Inflammatory macrophage (primary cell): ENCODE measurements around the gene EDARADD.
"Not testable (repeated sequence)": the region's sequence is repeated elsewhere in the genome, so short reads cannot be mapped to it uniquely, and the experiment has no call there.

ENCODE experiments used
- DNase-seq, 2 donors: peaks; one replicate each; pipeline ENCODE4 v3.0.0-alpha.2; 2020 to 2022

Gene EDARADD

DNA sequence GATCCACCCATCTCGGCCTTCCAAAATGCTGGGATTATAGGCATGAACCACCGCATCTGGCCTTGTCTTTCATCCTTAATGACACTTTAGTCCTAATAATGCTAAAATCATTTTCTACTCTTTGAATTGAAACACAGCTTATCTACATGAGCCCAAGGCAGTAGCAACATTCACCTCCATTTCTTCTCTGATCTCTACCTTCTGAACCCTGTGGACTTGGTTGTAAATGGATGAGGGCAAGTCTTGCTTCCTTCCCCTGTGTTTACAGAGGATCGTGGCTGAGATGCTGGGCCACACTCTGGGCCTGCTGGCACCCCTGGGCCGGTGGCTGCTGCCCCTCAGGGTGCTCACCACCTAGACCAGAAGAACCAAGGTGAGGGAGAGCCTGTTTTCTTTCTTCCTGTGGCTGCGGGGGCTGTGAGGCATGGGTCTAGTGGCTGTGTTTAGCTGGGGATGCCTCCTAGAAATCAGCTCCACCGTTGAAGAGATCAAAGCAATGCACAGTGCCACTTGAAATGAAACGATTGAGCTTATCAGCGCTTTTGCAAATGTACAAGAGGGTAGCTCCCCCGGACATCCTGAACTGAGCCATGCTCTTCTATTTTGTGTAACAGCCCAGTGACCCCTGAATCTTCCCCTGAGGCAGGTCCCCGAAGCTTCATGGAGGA lies 97.5 kb downstream of the EDARADD start:
- DNase-seq: no peak

GRCh38 chr1:236492378-236492777 lies 98.3 kb downstream of the EDARADD start:
- DNase-seq: no peak

DNA sequence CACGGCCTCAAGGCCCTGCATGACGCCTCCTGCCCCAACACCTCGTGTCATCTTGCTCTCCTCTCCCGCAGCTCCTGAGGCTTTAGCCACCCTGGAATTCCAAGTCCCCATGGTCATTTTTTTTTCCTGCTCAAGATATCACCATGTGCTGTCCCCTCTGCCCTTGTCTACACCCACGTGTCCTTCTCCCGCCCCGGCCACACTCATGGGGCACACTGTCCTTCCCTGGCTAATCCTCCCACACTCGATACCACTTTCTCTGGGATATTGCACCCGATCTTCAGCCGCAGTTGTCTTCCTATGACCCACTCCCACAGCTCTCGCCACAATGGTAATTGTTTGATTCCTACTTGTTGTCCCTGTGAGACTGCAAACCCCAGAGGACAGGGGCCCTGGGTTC lies 100.0 kb downstream of the EDARADD start:
- no peak for DNase-seq

- DNase-seq: no peak
Measured at GRCh38 chr1:236494586-236495466, 100.7 kb downstream of the EDARADD start.

DNA sequence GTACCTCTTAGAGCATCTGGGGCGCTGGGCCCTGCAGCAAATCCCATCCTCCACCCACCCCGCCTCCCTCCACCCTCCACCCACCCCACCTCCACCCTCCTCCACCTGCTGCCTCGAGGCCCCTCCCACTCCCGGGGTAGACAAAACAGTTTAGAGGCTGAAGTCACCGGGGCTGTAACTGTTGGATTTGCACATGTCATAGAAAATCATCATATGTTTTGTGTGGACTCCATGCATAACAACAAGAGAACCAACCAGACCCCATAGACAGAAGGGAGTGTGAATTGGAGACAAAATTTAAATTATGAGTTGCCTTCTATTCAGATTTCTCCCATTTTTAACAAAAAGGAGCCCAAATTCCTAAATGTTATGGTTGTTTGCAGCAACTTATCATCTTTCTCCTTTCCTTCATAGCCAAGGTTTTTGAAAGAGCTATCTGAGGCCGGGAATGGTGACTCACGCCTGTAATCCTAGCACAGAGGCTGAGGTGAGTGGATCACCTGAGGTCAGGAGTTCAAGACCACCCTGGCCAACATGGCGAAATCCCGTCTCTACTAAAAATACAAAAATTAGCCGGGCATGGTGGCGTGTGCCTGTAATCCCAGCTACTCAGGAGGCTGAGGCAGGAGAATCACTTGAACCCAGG lies 101.5 kb downstream of the EDARADD start:
- no peak for DNase-seq

GRCh38 chr1:236497908-236498307 lies 103.8 kb downstream of the EDARADD start:
- DNase-seq: no peak

DNA sequence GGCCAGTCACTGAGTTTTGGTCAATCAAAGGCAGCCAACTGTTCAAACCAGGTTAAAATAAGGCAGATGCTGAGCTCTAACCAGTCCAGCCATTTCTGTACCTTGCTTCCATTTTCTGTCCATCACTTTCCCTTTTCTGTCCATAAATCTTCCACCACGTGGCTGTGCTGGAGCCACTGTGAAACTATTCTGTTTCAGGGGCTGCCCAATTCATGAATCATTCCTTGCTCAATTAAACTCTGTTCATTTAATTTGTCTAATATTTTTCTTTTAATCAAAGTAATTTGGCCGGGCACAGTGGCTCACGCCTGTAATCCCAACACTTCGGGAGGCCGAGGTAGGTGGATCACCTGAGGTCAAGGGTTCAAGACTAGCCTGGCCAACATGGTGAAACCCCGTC lies 107.0 kb downstream of the EDARADD start:
- no peak for DNase-seq

- no peak for DNase-seq
Measured at GRCh38 chr1:236502579-236502971, 108.5 kb downstream of the EDARADD start.

DNA sequence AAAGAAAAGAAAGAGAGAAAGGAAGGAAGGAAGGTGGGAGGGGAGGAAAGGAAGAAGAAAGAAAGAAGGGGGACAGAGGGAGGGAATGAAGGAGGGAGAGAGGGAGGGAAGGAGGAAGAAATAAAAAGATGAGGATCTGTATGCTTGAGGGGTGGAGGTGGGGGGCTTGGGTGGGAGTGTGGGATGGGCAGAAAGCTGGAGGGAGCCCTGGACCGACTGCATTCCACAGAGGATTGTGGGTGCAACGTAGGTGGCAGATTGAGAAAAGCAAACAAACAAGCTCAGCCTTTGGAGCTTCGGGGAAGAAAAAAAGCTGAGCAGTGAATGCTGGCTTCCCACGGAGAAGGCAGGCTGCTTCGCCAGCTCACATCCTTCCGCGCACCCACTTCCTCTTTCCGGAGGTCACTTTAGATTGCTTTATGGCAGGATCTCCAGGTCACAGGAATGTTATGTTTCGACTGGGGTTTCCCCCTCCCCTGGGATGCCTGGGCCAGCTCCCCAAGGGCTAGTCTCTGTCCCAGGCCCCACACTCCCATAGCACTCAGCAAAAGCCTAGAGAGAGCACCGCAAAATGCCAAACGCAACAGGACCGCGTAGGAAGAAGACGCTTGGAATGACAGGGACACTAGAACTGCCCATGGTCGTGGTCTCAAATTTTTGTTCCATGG lies 109.0 kb downstream of the EDARADD start:
- DNase-seq: peak; percentile 81 to 93

DNA sequence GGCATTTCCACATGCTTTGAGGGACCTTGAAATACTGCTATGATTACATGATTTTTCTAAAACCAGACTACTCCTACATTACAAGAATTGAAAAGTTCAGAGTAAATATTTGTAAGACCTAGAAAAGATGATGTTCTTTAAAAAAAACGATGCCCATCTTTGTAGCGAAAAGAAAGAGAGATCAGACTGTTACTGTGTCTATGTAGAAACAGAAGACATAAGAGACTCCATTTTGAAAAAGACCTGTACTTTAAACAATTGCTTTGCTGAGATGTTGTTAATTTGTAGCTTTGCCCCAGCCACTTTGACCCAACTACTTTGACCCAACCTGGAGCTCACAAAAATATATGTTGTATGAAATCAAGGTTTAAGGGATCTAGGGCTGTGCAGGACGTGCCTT lies 110.3 kb downstream of the EDARADD start:
- DNase-seq: not testable (repeated sequence)

DNA sequence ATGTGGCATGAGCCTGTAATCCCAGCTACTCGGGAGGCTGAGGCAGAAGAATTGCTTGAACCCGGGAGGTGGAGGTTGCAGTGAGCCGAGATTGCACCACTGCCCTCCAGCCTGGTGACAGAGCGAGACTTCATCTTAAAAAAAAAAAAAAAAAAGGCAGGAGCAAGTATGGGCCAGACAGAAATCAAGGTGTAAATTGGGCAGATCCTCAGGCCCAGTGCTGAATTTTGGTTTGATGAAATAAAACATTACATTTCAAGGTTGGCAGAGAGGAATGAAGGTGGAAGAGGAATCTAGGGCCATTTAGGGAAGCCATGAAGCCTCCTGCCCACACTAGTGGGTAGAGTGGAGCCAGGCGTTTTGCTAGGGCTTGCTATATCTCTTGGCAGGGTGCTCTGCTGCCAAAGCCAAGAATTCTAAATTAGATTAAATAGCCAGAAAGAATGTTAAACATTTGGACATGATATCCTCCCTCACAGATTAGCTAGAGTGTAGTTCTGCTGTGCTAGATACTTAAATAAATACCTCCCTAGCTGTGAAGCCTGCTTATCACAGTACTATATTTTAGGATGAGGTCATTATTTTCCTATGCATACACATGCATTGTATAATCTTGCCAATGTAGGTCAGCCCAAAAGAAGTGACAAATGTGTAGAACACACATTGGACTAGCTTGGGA lies 113.1 kb downstream of the EDARADD start:
- DNase-seq: no peak

- DNase-seq: no peak
Measured at GRCh38 chr1:236508593-236509027, 114.5 kb downstream of the EDARADD start.

DNA sequence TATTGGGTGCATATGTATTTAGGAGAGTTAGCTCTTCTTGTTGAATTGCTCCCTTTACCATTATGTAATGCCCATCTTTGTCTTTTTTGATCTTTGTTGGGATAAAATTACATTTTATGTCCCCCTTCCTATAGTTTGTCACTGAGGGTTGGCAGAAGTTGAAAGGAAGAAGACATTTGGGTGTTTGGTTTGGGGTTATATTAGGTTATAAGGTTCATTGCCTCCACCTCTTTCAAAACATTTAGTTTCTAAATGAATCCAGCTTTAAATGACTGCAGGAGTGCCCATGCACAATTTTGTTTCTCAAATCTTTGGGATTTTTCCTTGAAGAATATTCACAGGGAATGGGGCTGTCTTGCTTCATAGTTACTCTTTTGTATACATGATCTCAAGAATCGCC lies 115.1 kb downstream of the EDARADD start:
- DNase-seq: no peak

- DNase-seq: no peak
Measured at GRCh38 chr1:236509647-236510401, 115.7 kb downstream of the EDARADD start.

DNA sequence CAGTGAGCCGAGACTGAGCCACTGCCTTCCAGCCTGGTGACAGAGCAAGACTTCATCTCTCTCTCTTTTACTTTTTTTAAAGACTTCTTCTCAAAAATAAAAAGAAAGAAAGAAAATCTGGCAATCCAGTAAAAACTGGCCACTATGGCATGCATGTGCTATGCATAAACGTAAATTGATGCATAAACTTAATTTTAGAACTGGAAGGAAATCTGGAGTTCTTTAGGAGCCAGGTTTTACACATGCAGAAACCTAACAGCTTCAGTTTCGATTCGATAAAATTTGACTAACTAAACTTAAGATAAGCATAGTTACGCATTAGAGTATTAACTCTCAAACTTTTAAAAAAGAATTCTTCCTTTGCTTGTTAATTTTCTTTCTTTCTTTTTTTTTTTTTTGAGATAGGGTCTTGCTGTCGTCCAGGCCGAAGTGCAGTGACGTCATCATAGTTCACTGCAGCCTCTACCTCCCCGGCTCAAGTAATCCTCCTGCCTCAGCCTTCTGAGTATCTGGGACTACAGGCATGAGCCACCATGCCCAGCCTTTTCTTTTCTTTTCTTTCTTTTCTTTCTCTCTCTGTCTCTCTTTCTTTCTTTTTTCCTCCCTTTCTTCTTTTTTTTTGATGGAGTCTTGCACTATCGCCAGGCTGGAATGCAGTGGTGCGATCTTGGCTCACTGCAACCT lies 117.8 kb downstream of the EDARADD start:
- DNase-seq: no peak

GRCh38 chr1:236514703-236515442 lies 120.8 kb downstream of the EDARADD start:
- DNase-seq: no peak

DNA sequence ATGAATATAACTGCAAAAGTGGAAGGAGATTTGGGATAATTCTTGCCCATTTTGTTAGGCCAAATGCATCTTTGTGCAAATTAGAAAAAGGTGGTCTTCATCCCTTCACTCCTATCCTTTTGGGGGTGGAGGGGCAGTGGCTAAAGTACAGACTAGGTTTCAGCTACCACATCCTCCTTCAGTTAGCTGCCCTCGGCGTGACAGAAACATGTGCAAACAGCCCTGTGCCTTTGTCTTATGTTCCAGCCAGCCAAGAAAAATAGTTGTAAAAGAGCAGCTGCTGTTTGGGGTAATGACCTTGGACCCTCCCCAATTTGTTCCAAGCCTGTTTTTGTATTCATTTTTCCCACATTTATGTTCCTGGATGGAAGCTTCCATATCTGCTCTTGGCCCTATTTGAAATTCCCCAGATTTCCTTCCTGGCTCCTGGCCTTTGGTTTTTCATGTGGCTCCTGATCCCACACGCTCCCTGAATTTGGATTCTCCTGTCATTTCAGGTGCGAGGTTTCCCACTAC lies 121.4 kb downstream of the EDARADD start:
- no peak for DNase-seq

DNA sequence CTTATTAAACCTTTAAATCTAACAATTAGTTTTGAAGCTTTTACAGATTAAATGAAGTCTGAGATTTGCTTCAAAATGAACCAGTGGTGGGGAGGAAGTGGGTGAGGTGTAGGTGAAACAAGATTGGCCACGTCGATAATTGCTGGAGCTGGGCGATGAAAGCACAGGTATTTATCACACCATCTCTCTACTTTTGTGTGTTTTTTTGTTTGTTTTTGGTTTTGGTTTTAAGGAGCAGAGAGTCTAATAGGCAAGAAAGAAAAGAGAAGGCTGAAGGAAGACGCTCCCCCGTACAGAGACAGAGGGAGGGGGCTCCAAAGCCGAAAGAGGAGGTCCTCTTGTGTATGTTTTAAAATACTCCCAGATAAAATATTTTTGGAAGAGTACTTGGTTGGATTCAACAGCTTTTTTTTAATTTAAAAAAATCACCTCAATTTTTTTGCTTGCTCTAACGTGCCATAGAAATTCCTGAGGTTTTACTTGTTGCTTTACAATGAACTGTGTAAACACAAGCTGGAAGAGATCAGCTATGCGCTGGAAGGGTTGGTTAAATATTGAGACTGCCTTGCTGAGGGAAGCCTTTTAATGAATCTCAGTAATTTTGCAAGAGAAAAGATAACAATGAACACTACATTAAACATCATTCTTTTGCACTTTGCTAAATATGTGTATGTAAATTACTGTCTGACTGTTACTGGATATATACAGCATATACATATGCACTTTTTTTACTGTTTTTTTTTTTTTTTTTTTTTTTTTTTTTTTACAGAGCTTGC lies 123.0 kb downstream of the EDARADD start:
- no peak for DNase-seq

GRCh38 chr1:236518322-236518721 lies 124.2 kb downstream of the EDARADD start:
- peak in 1 of 2 donors; percentile 6 for DNase-seq
